HFF-Myc (cell line): ENCODE measurements around the gene REPS1.

Source experiments
- DNase-seq: peaks from one replicate; pipeline ENCODE4 v3.0.0-alpha.2; 2011; ENCODE audit warnings: low read depth; ENCODE audit errors: extremely low read depth
- H3K4me3 ChIP-seq: replicated peaks from 2 replicates; pipeline ENCODE4 v1.5.1; 2011; ENCODE audit warnings: low read depth, mild to moderate bottlenecking, control low read depth, low read length
- CTCF ChIP-seq: IDR thresholded peaks from 2 replicates; pipeline ENCODE4 v1.5.1; 2012; ENCODE audit warnings: mild to moderate bottlenecking, low read depth, low read length, control low read depth; ENCODE audit errors: missing control alignments

Gene REPS1

GRCh38 chr6:138865480-138866109 is 122.5 kb downstream of the REPS1 start:
- DNase-seq: no peak
- no peak for TF ChIP-seq CTCF

GRCh38 chr6:138864343-138864890 is 123.6 kb downstream of the REPS1 start:
- no peak for DNase-seq
- no peak overlapping the region for H3K4me3 ChIP-seq
- no peak for TF ChIP-seq CTCF

More at GRCh38 chr6:138865480-138866109, 122.5 kb downstream of the REPS1 start:
- no peak overlapping the region for H3K4me3 ChIP-seq

GRCh38 chr6:138863321-138863720 is 124.7 kb downstream of the REPS1 start:
- DNase-seq: no peak
- no peak overlapping the region for H3K4me3 ChIP-seq
- TF ChIP-seq CTCF: no peak

GRCh38 chr6:138862456-138862855 is 125.6 kb downstream of the REPS1 start:
- no peak overlapping the region for H3K4me3 ChIP-seq
- DNase-seq: no peak
- no peak for TF ChIP-seq CTCF

- TF ChIP-seq CTCF: no peak
- no peak overlapping the region for H3K4me3 ChIP-seq
- no peak for DNase-seq
These were observed 130.3 kb downstream of the REPS1 start for GRCh38 chr6:138857775-138858174.

- no peak for DNase-seq
- H3K4me3 ChIP-seq: no peak overlapping the region
- no peak for TF ChIP-seq CTCF
These were observed 131.4 kb downstream of the REPS1 start for GRCh38 chr6:138856654-138857053.
